ENCODE data around the gene CLCN7. TPM values are rescaled to one million over a fixed set of nuclear protein-coding genes. Genes with fewer than 3 reads are reported as not detected.

CLCN7 gene
- total and polyA plus RNA-seq, 9 of the 15 experiments (the other 6 are each of a cell fraction or from before 2014, with no cell fraction given), result 0.06 to 126 (median 18.7) TPM

DNA sequence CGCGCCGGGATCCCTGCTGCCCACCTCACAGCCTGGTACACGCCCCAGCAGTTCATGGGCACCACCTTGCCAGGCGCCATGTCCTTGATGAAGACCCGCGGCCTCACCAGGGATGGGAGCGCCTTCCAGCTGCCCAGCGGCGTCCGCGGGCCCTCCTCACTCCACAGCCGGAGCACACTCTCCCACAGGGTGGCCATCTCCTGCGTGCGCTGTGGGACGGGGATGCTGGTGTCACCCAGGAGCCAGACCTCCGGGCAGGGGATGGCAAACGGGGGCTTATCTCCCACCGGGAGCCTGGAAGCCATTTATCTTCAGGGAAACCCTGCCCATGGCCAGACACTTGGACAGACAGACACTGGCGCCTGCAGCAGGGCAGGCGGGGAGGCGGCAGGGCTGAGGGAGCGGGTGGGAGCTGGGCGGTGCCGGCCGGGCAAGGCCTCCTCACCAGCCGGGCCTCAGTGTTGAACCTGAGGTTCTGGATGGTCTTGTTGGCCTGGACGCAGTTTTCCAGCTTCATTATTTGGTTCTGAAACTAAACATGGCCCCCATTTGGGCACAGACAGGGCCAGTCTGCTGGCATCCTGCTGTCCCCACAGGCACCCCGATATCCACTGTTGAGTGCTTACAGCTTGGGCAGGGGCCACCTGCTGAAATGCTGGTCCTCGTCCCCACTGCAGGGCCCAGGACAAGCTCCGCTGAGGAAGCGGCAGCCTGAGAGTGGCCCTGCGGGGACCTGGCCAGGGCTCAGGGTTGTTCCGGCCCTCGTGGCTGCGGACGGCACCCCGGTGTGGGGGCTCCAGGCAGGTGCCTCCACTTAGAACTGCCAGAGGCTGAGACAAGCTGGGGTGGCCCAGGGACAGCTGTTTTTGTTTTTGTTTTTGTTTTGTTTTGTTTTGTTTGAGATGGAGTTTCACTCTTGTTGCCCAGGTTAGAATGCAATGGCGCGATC is 39.9 kb downstream of the CLCN7 start:
- DNase-seq (ENCODE audit: extremely low read depth in 1 of 4, low spot score in 3 of 4) (no peak), FAIRE-seq (no peak), ATAC-seq (no peak)
- Histone ChIP-seq H4K20me1 (replicated peaks; ENCODE audit: control insufficient read depth, insufficient read depth, low read length) (no peaks in the 10 kb centered on the region), H3K4me1 (replicated peaks in 1 of 2; ENCODE audit: control insufficient read depth in 2 of 2, insufficient read depth in 2 of 2, low read length in 2 of 2) (peaks cover 0 to 87% of the 10 kb centered on the region in 2 experiments; a peak in 3 of 5 replicates), H3K4me2 (ENCODE audit: insufficient read depth, low read length) (no peak overlapping the region), H3K9me3 (replicated peaks; ENCODE audit: control insufficient read depth, insufficient read depth, low read depth, low read length) (no peaks in the 10 kb centered on the region), H3K27ac (ENCODE audit: extremely low read depth, low read depth, low read length) (no peak overlapping the region), H3K36me3 (ENCODE audit: control insufficient read depth, insufficient read depth, low read length) (no peaks in the 10 kb centered on the region), H2AFZ (ENCODE audit: low read depth, low read length) (no peak overlapping the region), H3K79me2 (ENCODE audit: control insufficient read depth, insufficient read depth, low read length) (no peaks in the 10 kb centered on the region), H3K9me1 (ENCODE audit: control insufficient read depth, insufficient read depth, low read length) (no peaks in the 10 kb centered on the region), H3K4me3 (no peak overlapping the region), H3K9ac (ENCODE audit: insufficient read depth in 1 of 2, low read depth in 2 of 2, low read length in 2 of 2) (no peak overlapping the region), H3K27me3 (ENCODE audit: control insufficient read depth in 2 of 2, insufficient read depth in 2 of 2, low read length in 2 of 2) (peaks cover 0 to 15% of the 10 kb centered on the region in 2 experiments; a peak in 2 of 5 replicates)
- POLR2A ChIA-PET, result interaction anchor here (0.7 to 1.0 kb wide), 3 partner anchors 9 to 14 kb away, joined by 3 to 8 read pairs (median 3); partner anchors contain the start of genes CCDC154 and UQCC4
- WGBS (ENCODE audit: insufficient coverage, low coverage, missing lambda C conversion rate), result 54% methylated on average over 35 of the region's 40 CpGs
- TF ChIP-seq, protein P1, sequence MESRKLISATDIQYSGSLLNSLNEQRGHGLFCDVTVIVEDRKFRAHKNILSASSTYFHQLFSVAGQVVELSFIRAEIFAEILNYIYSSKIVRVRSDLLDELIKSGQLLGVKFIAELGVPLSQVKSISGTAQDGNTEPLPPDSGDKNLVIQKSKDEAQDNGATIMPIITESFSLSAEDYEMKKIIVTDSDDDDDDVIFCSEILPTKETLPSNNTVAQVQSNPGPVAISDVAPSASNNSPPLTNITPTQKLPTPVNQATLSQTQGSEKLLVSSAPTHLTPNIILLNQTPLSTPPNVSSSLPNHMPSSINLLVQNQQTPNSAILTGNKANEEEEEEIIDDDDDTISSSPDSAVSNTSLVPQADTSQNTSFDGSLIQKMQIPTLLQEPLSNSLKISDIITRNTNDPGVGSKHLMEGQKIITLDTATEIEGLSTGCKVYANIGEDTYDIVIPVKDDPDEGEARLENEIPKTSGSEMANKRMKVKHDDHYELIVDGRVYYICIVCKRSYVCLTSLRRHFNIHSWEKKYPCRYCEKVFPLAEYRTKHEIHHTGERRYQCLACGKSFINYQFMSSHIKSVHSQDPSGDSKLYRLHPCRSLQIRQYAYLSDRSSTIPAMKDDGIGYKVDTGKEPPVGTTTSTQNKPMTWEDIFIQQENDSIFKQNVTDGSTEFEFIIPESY (CRISPR knock-in tag; IDR thresholded peaks at IDR 0.05), result 0 out of 2 replicates have a peak, but pooled peaks have one; percentile 6
- TF ChIP-seq ZNF695 (CRISPR knock-in tag; IDR thresholded peaks at IDR 0.05) (no peak), MBD2 (IDR thresholded peaks at IDR 0.05; ENCODE audit: borderline replicate concordance, low read depth) (no peak)
- BruUV-seq (replicated peaks), result no TSS peak
- intact Hi-C loops (cut with micrococcal nuclease) (no loop called here), in situ Hi-C loops (cut with MboI) (no loop called here)
- CTCF ChIA-PET (ENCODE audit: low intra/inter-chr PET ratio), result no interaction called here

All from K562 (cell line).